Esophagus squamous epithelium (tissue), 4 donors: ENCODE results near the gene ZNF267.
"Not testable (repeated sequence)": the region's sequence is repeated elsewhere in the genome, so short reads cannot be mapped to it uniquely, and the experiment has no call there.

ENCODE experiments used
- POLR2A ChIP-seq, 4 donors: fragments of 450-650 bp; IDR thresholded peaks; one replicate each; pipeline ENCODE4 v1.6.1; 2017; ENCODE audit warnings: antibody characterized with exemption in 4 of 4, mild to moderate bottlenecking in 4 of 4, moderate library complexity in 3 of 4
- TF ChIP-seq, protein P1 (sequence below), 6 experiments: fragments of 450-650 bp in 4 of 6; fragments of 200-600 bp in 2 of 6; sonication (generic) in 2 of 6; IDR thresholded peaks; one replicate each; pipeline ENCODE4 v1.5.1; 2016 to 2019; ENCODE audit warnings: antibody characterized with exemption in 6 of 6, mild to moderate bottlenecking in 4 of 6, moderate library complexity in 4 of 6

GRCh38 chr16:31951806-31952205, 78.2 kb downstream of the ZNF267 start:
- TF ChIP-seq, protein P1, sequence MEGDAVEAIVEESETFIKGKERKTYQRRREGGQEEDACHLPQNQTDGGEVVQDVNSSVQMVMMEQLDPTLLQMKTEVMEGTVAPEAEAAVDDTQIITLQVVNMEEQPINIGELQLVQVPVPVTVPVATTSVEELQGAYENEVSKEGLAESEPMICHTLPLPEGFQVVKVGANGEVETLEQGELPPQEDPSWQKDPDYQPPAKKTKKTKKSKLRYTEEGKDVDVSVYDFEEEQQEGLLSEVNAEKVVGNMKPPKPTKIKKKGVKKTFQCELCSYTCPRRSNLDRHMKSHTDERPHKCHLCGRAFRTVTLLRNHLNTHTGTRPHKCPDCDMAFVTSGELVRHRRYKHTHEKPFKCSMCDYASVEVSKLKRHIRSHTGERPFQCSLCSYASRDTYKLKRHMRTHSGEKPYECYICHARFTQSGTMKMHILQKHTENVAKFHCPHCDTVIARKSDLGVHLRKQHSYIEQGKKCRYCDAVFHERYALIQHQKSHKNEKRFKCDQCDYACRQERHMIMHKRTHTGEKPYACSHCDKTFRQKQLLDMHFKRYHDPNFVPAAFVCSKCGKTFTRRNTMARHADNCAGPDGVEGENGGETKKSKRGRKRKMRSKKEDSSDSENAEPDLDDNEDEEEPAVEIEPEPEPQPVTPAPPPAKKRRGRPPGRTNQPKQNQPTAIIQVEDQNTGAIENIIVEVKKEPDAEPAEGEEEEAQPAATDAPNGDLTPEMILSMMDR (IDR thresholded peaks at IDR 0.05), result not testable (repeated sequence)
- not testable (repeated sequence) for TF ChIP-seq POLR2A (IDR thresholded peaks at IDR 0.05)
